Measurements from ENCODE around the gene PRKG1. TPM values are rescaled to one million over a fixed set of nuclear protein-coding genes. Genes with fewer than 3 reads are reported as not detected.

The PRKG1 gene
- total RNA-seq, 4 donors from 2014 or later, result 26.5 to 72.3 (median 58.1) TPM

DNA sequence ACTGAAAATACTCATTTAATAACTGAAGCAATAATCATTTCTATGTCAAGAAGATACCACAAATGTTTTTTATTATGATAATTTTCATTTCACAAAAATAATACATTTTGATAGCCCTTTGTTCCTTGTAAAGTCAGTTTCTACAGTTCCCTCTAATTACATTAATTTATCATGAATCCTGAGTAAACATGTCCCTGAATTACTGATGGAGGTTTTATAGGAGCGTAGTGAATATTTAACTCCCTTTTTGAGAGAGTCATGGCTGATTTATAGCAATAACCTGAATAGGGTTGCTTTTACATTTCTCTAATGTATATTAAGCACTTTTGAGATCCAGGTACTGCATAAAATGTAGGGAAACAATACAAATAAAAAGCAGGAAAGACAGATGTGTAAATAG is 1023.8 kb downstream of the PRKG1 start:
- no peaks in the 10 kb centered on the region for H3K9me3 ChIP-seq
- no peak for TF ChIP-seq POLR2A (IDR thresholded peaks at IDR 0.05)
- TF ChIP-seq, protein P1, sequence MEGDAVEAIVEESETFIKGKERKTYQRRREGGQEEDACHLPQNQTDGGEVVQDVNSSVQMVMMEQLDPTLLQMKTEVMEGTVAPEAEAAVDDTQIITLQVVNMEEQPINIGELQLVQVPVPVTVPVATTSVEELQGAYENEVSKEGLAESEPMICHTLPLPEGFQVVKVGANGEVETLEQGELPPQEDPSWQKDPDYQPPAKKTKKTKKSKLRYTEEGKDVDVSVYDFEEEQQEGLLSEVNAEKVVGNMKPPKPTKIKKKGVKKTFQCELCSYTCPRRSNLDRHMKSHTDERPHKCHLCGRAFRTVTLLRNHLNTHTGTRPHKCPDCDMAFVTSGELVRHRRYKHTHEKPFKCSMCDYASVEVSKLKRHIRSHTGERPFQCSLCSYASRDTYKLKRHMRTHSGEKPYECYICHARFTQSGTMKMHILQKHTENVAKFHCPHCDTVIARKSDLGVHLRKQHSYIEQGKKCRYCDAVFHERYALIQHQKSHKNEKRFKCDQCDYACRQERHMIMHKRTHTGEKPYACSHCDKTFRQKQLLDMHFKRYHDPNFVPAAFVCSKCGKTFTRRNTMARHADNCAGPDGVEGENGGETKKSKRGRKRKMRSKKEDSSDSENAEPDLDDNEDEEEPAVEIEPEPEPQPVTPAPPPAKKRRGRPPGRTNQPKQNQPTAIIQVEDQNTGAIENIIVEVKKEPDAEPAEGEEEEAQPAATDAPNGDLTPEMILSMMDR (IDR thresholded peaks at IDR 0.05), result no peak
- no peaks in the 10 kb centered on the region for H3K27me3 ChIP-seq
- no peak overlapping the region for H3K4me3 ChIP-seq (replicated peaks in 1 of 3)
- intact Hi-C loops (cut with DNase I), result no loop called here
- no peaks in the 10 kb centered on the region for H3K36me3 ChIP-seq
- no peak overlapping the region for H3K27ac ChIP-seq
- no peak for DNase-seq
- WGBS, 2 donors, result 92 to 98% methylated on average over 1 of the region's 1 CpG
- H3K4me1 ChIP-seq, result no peaks in the 10 kb centered on the region

DNA sequence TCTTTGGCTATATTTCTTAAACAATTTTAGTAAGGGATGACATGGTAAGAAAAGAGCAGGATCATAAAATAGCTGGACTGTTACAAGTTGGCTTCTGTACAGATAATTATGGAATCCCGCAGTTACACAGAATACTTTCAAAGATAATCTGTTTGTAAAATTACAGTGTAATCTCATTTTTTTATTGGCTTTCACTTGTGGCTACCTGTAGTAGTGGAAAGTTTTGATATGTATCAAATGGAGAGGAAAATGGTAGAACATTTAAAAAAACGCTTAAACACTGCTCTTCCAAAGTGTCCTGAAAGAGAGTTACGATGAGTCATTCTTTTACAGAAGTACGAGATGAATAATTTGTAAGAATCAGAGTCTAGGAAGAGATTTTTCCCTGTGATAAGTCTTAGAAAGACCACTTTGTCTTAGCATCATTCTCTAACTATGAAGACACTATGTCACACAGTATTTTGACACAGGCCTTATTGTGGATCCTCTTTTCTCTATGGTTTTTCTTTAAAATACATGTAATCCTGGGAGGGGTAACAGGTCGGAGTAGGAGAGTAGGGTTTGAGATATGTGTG is 1024.8 kb downstream of the PRKG1 start:
- H3K27ac ChIP-seq, result no peak overlapping the region
- WGBS, 2 donors, result 88 to 89% methylated on average over 5 of the region's 5 CpGs
- no peak for DNase-seq
- H3K9me3 ChIP-seq, result no peaks in the 10 kb centered on the region
- TF ChIP-seq, protein P1 (IDR thresholded peaks at IDR 0.05), result no peak
- no peak for TF ChIP-seq POLR2A (IDR thresholded peaks at IDR 0.05)
- intact Hi-C loops (cut with DNase I), result no loop called here
- H3K36me3 ChIP-seq, result no peaks in the 10 kb centered on the region
- H3K4me1 ChIP-seq, result no peaks in the 10 kb centered on the region
- no peak overlapping the region for H3K4me3 ChIP-seq (replicated peaks in 1 of 3)
- H3K27me3 ChIP-seq, result no peaks in the 10 kb centered on the region

DNA sequence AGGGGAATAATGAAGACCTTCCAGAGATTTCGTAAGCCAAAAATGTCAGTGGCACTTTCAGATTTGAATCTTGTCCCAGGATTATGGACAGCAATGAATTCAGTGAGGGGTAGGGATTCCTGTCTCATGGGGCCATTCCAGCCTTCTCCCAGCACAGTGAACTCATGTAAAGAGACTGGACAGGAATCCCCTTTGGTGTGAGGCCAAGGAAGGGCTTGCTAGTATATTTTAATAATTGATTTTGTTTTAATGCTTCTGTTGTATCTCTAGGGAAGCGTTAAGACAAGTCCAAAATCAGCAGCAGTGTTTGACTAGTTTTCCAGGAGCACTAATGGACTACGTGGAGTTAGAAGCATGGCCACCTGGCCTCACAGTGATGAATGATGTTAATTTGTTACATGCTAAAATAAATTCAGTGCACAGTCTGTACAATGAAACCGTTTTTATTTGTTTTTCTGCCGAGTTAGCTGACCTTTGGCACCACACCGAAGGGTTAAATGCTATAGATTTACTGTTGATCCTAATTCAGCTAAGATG is 1025.8 kb downstream of the PRKG1 start:
- intact Hi-C loops (cut with DNase I), result no loop called here
- no peaks in the 10 kb centered on the region for H3K4me1 ChIP-seq
- no peaks in the 10 kb centered on the region for H3K9me3 ChIP-seq
- H3K36me3 ChIP-seq, result no peaks in the 10 kb centered on the region
- DNase-seq, result no peak
- no peak overlapping the region for H3K4me3 ChIP-seq (replicated peaks in 1 of 3)
- WGBS, 2 donors, result 77 to 81% methylated on average over 6 of the region's 6 CpGs
- no peaks in the 10 kb centered on the region for H3K27me3 ChIP-seq
- no peak overlapping the region for H3K27ac ChIP-seq
- TF ChIP-seq, protein P1 (IDR thresholded peaks at IDR 0.05), result no peak
- TF ChIP-seq POLR2A (IDR thresholded peaks at IDR 0.05), result no peak

DNA sequence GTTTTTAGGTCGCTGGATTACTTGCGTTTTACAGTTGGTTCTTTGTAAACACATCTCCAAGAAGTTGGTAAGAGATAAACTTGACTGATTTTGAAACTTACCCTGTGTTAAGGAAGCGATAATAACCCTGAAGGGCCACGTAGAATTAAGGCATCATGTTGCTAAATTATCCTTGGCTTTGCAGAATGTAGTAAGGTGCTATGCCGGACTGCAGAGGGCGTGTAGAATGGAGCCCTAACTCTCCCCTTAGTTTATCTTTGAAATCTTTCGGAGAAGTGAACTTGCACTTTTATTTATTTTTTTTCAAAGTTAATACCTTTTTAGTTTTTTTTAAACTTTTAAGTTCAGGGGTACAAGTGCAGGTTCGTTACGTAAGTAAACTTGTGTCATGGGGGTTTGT is 1031.0 kb downstream of the PRKG1 start:
- no peaks in the 10 kb centered on the region for H3K27me3 ChIP-seq
- H3K4me3 ChIP-seq (replicated peaks in 1 of 3), result no peak overlapping the region
- 92 to 93% methylated on average over 9 of the region's 9 CpGs for WGBS, 2 donors
- H3K27ac ChIP-seq, result no peak overlapping the region
- H3K4me1 ChIP-seq, result no peaks in the 10 kb centered on the region
- TF ChIP-seq, protein P1 (IDR thresholded peaks at IDR 0.05), result no peak
- TF ChIP-seq POLR2A (IDR thresholded peaks at IDR 0.05), result no peak
- H3K36me3 ChIP-seq, result no peaks in the 10 kb centered on the region
- H3K9me3 ChIP-seq, result no peaks in the 10 kb centered on the region
- intact Hi-C loops (cut with DNase I), result no loop called here
- no peak for DNase-seq

DNA sequence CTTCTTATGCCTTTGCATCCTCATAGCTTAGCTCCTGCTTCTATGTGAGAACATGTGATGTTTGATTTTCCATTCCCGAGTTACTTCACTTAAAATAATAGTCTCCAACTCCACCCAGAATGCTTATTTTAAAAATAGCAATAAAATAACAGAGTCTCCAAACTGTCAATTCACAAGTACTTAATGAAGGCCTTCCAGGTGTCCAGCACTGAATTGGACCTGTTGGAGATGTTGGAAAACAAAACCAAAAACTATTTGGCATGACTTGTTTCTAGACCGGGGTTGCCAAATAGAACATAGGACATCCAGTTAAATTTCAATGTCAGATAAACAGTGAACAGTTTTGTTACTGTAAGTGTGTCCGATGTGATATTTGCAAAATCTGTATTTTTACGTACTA is 1031.7 kb downstream of the PRKG1 start:
- no peaks in the 10 kb centered on the region for H3K4me1 ChIP-seq
- WGBS, 2 donors, result 81 to 86% methylated on average over 4 of the region's 4 CpGs
- no peaks in the 10 kb centered on the region for H3K9me3 ChIP-seq
- H3K27ac ChIP-seq, result no peak overlapping the region
- H3K27me3 ChIP-seq, result no peaks in the 10 kb centered on the region
- intact Hi-C loops (cut with DNase I), result no loop called here
- no peak for TF ChIP-seq POLR2A (IDR thresholded peaks at IDR 0.05)
- TF ChIP-seq, protein P1 (IDR thresholded peaks at IDR 0.05), result no peak
- H3K36me3 ChIP-seq, result no peaks in the 10 kb centered on the region
- DNase-seq, result no peak
- H3K4me3 ChIP-seq (replicated peaks in 1 of 3), result no peak overlapping the region
